H9 (cell line): Measurements from ENCODE around the gene TMEM132D. TPM values are rescaled to one million over a fixed set of nuclear protein-coding genes. Genes with fewer than 3 reads are reported as not detected.

Source experiments
- DNase-seq: peaks from one replicate; pipeline ENCODE4 v3.0.0-alpha.2; 2017
- H2AFZ ChIP-seq: one replicate; pipeline ENCODE4 v1.6.1; 2013; ENCODE audit warnings: mild to moderate bottlenecking, low read length, control low read depth, moderate library complexity
- H2AK5ac ChIP-seq: 2 replicates; pipeline ENCODE4 v1.6.1; 2013; ENCODE audit warnings: low read length, control low read depth, mixed read lengths; ENCODE audit not compliant: insufficient read length
- H2BK120ac ChIP-seq: one replicate; pipeline ENCODE4 v1.6.1; 2013; ENCODE audit warnings: low read depth, mild to moderate bottlenecking, low read length, control low read depth, inconsistent platforms; ENCODE audit not compliant: poor library complexity, severe bottlenecking
- H2BK12ac ChIP-seq: 2 replicates; pipeline ENCODE4 v1.6.1; 2013; ENCODE audit warnings: low read length, control low read depth, mixed read lengths, low read depth; ENCODE audit not compliant: insufficient read length
- H2BK15ac ChIP-seq: 2 replicates; pipeline ENCODE4 v1.6.1; 2013; ENCODE audit warnings: low read depth, low read length, control low read depth
- H2BK20ac ChIP-seq: one replicate; pipeline ENCODE4 v1.6.1; 2013; ENCODE audit warnings: low read depth, mild to moderate bottlenecking, low read length, control low read depth, inconsistent platforms; ENCODE audit not compliant: poor library complexity, severe bottlenecking
- H2BK5ac ChIP-seq: 2 replicates; pipeline ENCODE4 v1.6.1; 2013; ENCODE audit warnings: low read length, control low read depth, mixed read lengths; ENCODE audit not compliant: insufficient read length
- H3K14ac ChIP-seq: 2 replicates; pipeline ENCODE4 v1.6.1; 2013; ENCODE audit warnings: low read length, control low read depth; ENCODE audit not compliant: insufficient read depth
- H3K18ac ChIP-seq: 2 replicates; pipeline ENCODE4 v1.6.1; 2013; ENCODE audit warnings: low read depth, mild to moderate bottlenecking, mixed read lengths, low read length, control low read depth; ENCODE audit not compliant: insufficient read length
- H3K23ac ChIP-seq: 2 replicates; pipeline ENCODE4 v1.6.1; 2013; ENCODE audit warnings: low read length, control low read depth, mixed read lengths, low read depth; ENCODE audit not compliant: insufficient read length
- H3K23me2 ChIP-seq: 2 replicates; pipeline ENCODE4 v1.6.1; 2013; ENCODE audit warnings: low read depth, mild to moderate bottlenecking, mixed read lengths, low read length, control low read depth; ENCODE audit not compliant: insufficient read length, poor library complexity, severe bottlenecking
- H3K27ac ChIP-seq: 2 replicates; pipeline ENCODE4 v1.5.1; 2013; ENCODE audit warnings: low read length, control low read depth, mixed read lengths, low read depth; ENCODE audit not compliant: insufficient read length
- H3K27me3 ChIP-seq: 2 replicates; pipeline ENCODE4 v1.6.1; 2013; ENCODE audit warnings: low read length, control low read depth, inconsistent platforms; ENCODE audit not compliant: insufficient read depth
- H3K4ac ChIP-seq: 2 replicates; pipeline ENCODE4 v1.6.1; 2013; ENCODE audit warnings: low read depth, mild to moderate bottlenecking, control low read depth, inconsistent platforms, low read length, moderate library complexity
- H3K4me1 ChIP-seq: 2 replicates; pipeline ENCODE4 v1.6.1; 2013; ENCODE audit warnings: low read length, control low read depth, inconsistent platforms; ENCODE audit not compliant: insufficient read depth
- H3K4me2 ChIP-seq: 2 replicates; pipeline ENCODE4 v1.6.1; 2013; ENCODE audit warnings: low read length, control low read depth, mixed read lengths; ENCODE audit not compliant: insufficient read length, insufficient read depth
- H3K56ac ChIP-seq: 2 replicates; pipeline ENCODE4 v1.6.1; 2013; ENCODE audit warnings: low read depth, mild to moderate bottlenecking, mixed read lengths, low read length, control low read depth; ENCODE audit not compliant: insufficient read length
- H3K79me1 ChIP-seq: 2 replicates; pipeline ENCODE4 v1.6.1; 2013; ENCODE audit warnings: low read depth, mild to moderate bottlenecking, moderate library complexity, low read length, control low read depth, inconsistent platforms; ENCODE audit not compliant: insufficient read depth, poor library complexity, severe bottlenecking
- H3K79me2 ChIP-seq: 2 replicates; pipeline ENCODE4 v1.6.1; 2013; ENCODE audit warnings: low read length, control low read depth, inconsistent platforms; ENCODE audit not compliant: insufficient read depth
- H3K9ac ChIP-seq: 2 replicates; pipeline ENCODE4 v1.6.1; 2013; ENCODE audit warnings: low read length, control low read depth, mixed read lengths; ENCODE audit not compliant: insufficient read length; ENCODE audit errors: extremely low read depth
- H3K9me3 ChIP-seq: one replicate; pipeline ENCODE4 v1.6.1; 2013; ENCODE audit warnings: low read depth, low read length, inconsistent platforms; ENCODE audit not compliant: control insufficient read depth
- H3T11ph ChIP-seq: one replicate; pipeline ENCODE4 v1.6.1; 2013; ENCODE audit warnings: mild to moderate bottlenecking, low read length, control low read depth, inconsistent platforms
- H4K20me1 ChIP-seq: one replicate; pipeline ENCODE4 v1.6.1; 2013; ENCODE audit not compliant: control insufficient read depth, insufficient read length, insufficient read depth
- H4K5ac ChIP-seq: 2 replicates; pipeline ENCODE4 v1.6.1; 2013; ENCODE audit warnings: low read depth, mild to moderate bottlenecking, mixed read lengths, low read length, control low read depth; ENCODE audit not compliant: insufficient read length
- H4K8ac ChIP-seq: replicated peaks from 2 replicates; pipeline ENCODE4 v1.6.1; 2013; ENCODE audit warnings: low read length, control low read depth, mixed read lengths, low read depth; ENCODE audit not compliant: insufficient read length
- H4K91ac ChIP-seq: 2 replicates; pipeline ENCODE4 v1.6.1; 2013; ENCODE audit warnings: low read depth, mild to moderate bottlenecking, moderate library complexity, mixed read lengths, low read length, control low read depth; ENCODE audit not compliant: insufficient read length
- H3K27ac Mint-ChIP-seq, 3 experiments: 2 replicates in 2 of 3; 3 replicates in 1 of 3; pipeline ENCODE4 v1.8.0; 2020 to 2021; ENCODE audit warnings: mixed read lengths in 3 of 3, mild to moderate bottlenecking in 1 of 3, moderate library complexity in 1 of 3
- H3K27me3 Mint-ChIP-seq: 2 replicates; pipeline ENCODE4 v1.8.0; 2021; ENCODE audit warnings: low read depth, mild to moderate bottlenecking, moderate library complexity, mixed read lengths
- H3K36me3 Mint-ChIP-seq, 3 experiments: 2 replicates in 2 of 3; 3 replicates in 1 of 3; pipeline ENCODE4 v1.8.0; 2020 to 2021; ENCODE audit warnings: low read depth in 3 of 3, mixed read lengths in 3 of 3; ENCODE audit not compliant: insufficient read depth in 1 of 3
- H3K4me1 Mint-ChIP-seq, 2 experiments: 2 replicates each; pipeline ENCODE4 v1.8.0; 2020; ENCODE audit warnings: mixed read lengths in 2 of 2
- H3K4me3 Mint-ChIP-seq, 2 experiments: 2 replicates in 1 of 2; 3 replicates in 1 of 2; pipeline ENCODE4 v1.8.0; 2020 to 2021; ENCODE audit warnings: mild to moderate bottlenecking in 2 of 2, mixed read lengths in 2 of 2, moderate library complexity in 1 of 2
- H3K9me3 Mint-ChIP-seq, 2 experiments: 2 replicates in 1 of 2; 3 replicates in 1 of 2; pipeline ENCODE4 v1.8.0; 2020; ENCODE audit warnings: mild to moderate bottlenecking in 2 of 2, mixed read lengths in 2 of 2, moderate library complexity in 1 of 2
- CTCF ChIP-seq: fragments of 200-600 bp; sonication (generic); conservative IDR thresholded peaks from 3 replicates; pipeline ENCODE4 v1.8.0; 2021; ENCODE audit warnings: antibody characterized with exemption, mild to moderate bottlenecking
- WGBS: extraction: QIAGEN DNeasy Blood & Tissue Kit; methylation state at CpG from one replicate; pipeline ENCODE4 v1.1.7; 2013; ENCODE audit warnings: missing lambda C conversion rate, low lambda C conversion rate, mixed read lengths; ENCODE audit not compliant: insufficient read length; ENCODE audit errors: extremely low coverage; 5-methylcytosine and 5-hydroxymethylcytosine counted together
- total RNA-seq: library from RNA; stranded (reverse); gene quantifications from 2 replicates; pipeline ENCODE4 v1.2.1, GENCODE V29; 2021

Gene TMEM132D
- total RNA-seq, 1 experiment from 2014 or later: 6.1 TPM

GRCh38 chr12:129815846-129816245 lies 88.0 kb downstream of the TMEM132D start:
- Mint-ChIP-seq H3K27me3 (no peaks in the 10 kb centered on the region), H3K9me3 (no peaks in the 10 kb centered on the region)

More at GRCh38 chr12:129815846-129816245, 88.0 kb downstream of the TMEM132D start:
- Histone ChIP-seq H2AK5ac (no peak overlapping the region), H3K14ac (no peak overlapping the region), H2BK120ac (no peak overlapping the region), H3T11ph (no peak overlapping the region), H4K20me1 (no peaks in the 10 kb centered on the region), H4K5ac (no peak overlapping the region), H3K18ac (no peak overlapping the region), H3K27me3 (no peaks in the 10 kb centered on the region), H3K79me2 (peaks cover 2% of the 10 kb centered on the region; the same call in 1 of the 2 replicates), H3K23ac (no peak overlapping the region), H3K79me1 (no peaks in the 10 kb centered on the region), H2BK20ac (no peak overlapping the region), H3K23me2 (no peaks in the 10 kb centered on the region), H2AFZ (no peak overlapping the region), H3K56ac (no peak overlapping the region), H3K4me1 (no peaks in the 10 kb centered on the region; the same call in 1 of the 2 replicates), H2BK15ac (no peak overlapping the region), H3K4me2 (no peak overlapping the region), H2BK5ac (no peak overlapping the region), H2BK12ac (no peak overlapping the region), H3K4ac (no peak overlapping the region), H4K8ac (no peak overlapping the region), H4K91ac (no peak overlapping the region), H3K9me3 (no peaks in the 10 kb centered on the region), H3K27ac (no peak overlapping the region), H3K9ac (no peak overlapping the region)
- H3K27ac Mint-ChIP-seq: no peak overlapping the region
- no peak for DNase-seq
- H3K4me3 Mint-ChIP-seq: no peak overlapping the region
- peaks cover 0 to 5% (median 3%) of the 10 kb centered on the region in 3 experiments; a peak in 3 of 7 replicates for H3K36me3 Mint-ChIP-seq
- H3K4me1 Mint-ChIP-seq: 0 out of 4 replicates have a peak, but pooled peaks cover 0 to 5% of the 10 kb centered on the region in 2 experiments
- no CpG with 5 or more reads among the region's 8 CpGs for WGBS
- TF ChIP-seq CTCF: no peak
